HepG2 (cell line): ENCODE measurements around the gene TMEM145. TPM values are rescaled to one million over a fixed set of nuclear protein-coding genes. Genes with fewer than 3 reads are reported as not detected.

Source experiments
- BCL6 ChIP-seq: IDR thresholded peaks from 2 replicates; pipeline ENCODE4 v1.6.1; 2016; ENCODE audit warnings: missing genetic modification reagents, missing compliant biosample characterization
- HCFC1 ChIP-seq: fragments of 150-350 bp; IDR thresholded peaks from 2 replicates; pipeline ENCODE4 v1.6.1; 2014; ENCODE audit warnings: low read depth, low read length
- HOXA9 ChIP-seq: sonication (generic); formaldehyde crosslinking; IDR thresholded peaks from 2 replicates; pipeline ENCODE4 v1.8.1; 2022; ENCODE audit warnings: missing genetic modification reagents, mild to moderate bottlenecking, moderate library complexity, borderline replicate concordance
- MTF1 ChIP-seq: sonication (generic); formaldehyde crosslinking; IDR thresholded peaks from 2 replicates; pipeline ENCODE4 v1.5.0; 2020; ENCODE audit warnings: missing genetic modification reagents
- NR2F2 ChIP-seq: IDR thresholded peaks from 2 replicates; pipeline ENCODE4 v1.6.1; 2012; ENCODE audit warnings: low read depth, inconsistent platforms, borderline replicate concordance
- RFX3 ChIP-seq: IDR thresholded peaks from 2 replicates; pipeline ENCODE4 v1.6.1; 2016; ENCODE audit warnings: missing biosample characterization, missing genetic modification reagents
- TAF1 ChIP-seq: sonication (generic); formaldehyde crosslinking; IDR thresholded peaks from 2 replicates; pipeline ENCODE4 v1.4.0; 2020; ENCODE audit warnings: missing genetic modification reagents
- ZNF225 ChIP-seq: sonication (generic); formaldehyde crosslinking; IDR thresholded peaks from 2 replicates; pipeline ENCODE4 v1.4.0; 2020; ENCODE audit warnings: mild to moderate bottlenecking, missing genetic modification reagents
- ZNF616 ChIP-seq: sonication (generic); formaldehyde crosslinking; IDR thresholded peaks from 2 replicates; pipeline ENCODE4 v1.5.0; 2020; ENCODE audit warnings: low read depth, mild to moderate bottlenecking, missing genetic modification reagents
- ZNF670 ChIP-seq: sonication (generic); formaldehyde crosslinking; IDR thresholded peaks from 2 replicates; pipeline ENCODE4 v1.8.0; 2022; ENCODE audit warnings: mild to moderate bottlenecking, missing genetic modification reagents, borderline replicate concordance
- ZNF7 ChIP-seq: IDR thresholded peaks from 2 replicates; pipeline ENCODE4 v1.6.1; 2016; ENCODE audit warnings: missing biosample characterization, missing genetic modification reagents
- ZNF776 ChIP-seq: sonication (generic); formaldehyde crosslinking; IDR thresholded peaks from 2 replicates; pipeline ENCODE4 v1.4.0; 2020; ENCODE audit warnings: mild to moderate bottlenecking, missing genetic modification reagents
- ZNF788 ChIP-seq: sonication (generic); formaldehyde crosslinking; IDR thresholded peaks from 2 replicates; pipeline ENCODE4 v1.5.0; 2020; ENCODE audit warnings: mild to moderate bottlenecking, missing genetic modification reagents, borderline replicate concordance
- ZNF841 ChIP-seq: sonication (generic); formaldehyde crosslinking; IDR thresholded peaks from 2 replicates; pipeline ENCODE4 v1.8.1; 2023; ENCODE audit warnings: missing genetic modification reagents, borderline replicate concordance
- polyA plus RNA-seq, 8 experiments: library from polyadenylated mRNA; depleted of rRNA in 3 of 8; stranded (reverse) in 7 of 8; unstranded in 1 of 8; fragments of >200 nt; fragmentation: Illumina TruSeq in 4 of 8; extraction: Trizol in 4 of 8; gene quantifications; 2 replicates each; pipeline versions ENCODE4 v1.2.1 to v1.2.3, GENCODE V29; 2011 to 2016; ENCODE audit warnings: low read depth in 4 of 8, missing spikeins in 1 of 8, mixed read lengths in 1 of 8; ENCODE audit not compliant: insufficient read depth in 1 of 8
- total RNA-seq, 5 experiments: library from RNA; depleted of rRNA; stranded (reverse); fragments of >200 nt; fragmentation: Illumina TruSeq; extraction: Trizol; gene quantifications; 2 replicates each; pipeline ENCODE4 v1.2.3, GENCODE V29; 2016; ENCODE audit warnings: low read depth in 1 of 5
- TF ChIP-seq, protein P1 (sequence below): sonication (generic); formaldehyde crosslinking; conservative IDR thresholded peaks from 2 replicates; pipeline ENCODE4 v1.5.0; 2020; ENCODE audit warnings: missing genetic modification reagents
- TF ChIP-seq, protein P2 (sequence below): sonication (generic); formaldehyde crosslinking; IDR thresholded peaks from 2 replicates; pipeline ENCODE4 v1.8.0; 2022; ENCODE audit warnings: missing genetic modification reagents, mild to moderate bottlenecking, moderate library complexity, borderline replicate concordance
- TF ChIP-seq, protein P3 (sequence below): sonication (generic); formaldehyde crosslinking; IDR thresholded peaks from 2 replicates; pipeline ENCODE4 v1.5.0; 2020; ENCODE audit warnings: mild to moderate bottlenecking, missing genetic modification reagents
- TF ChIP-seq, protein P4 (sequence below): sonication (generic); formaldehyde crosslinking; IDR thresholded peaks from 2 replicates; pipeline ENCODE4 v1.5.1; 2020; ENCODE audit warnings: mild to moderate bottlenecking, missing genetic modification reagents, moderate library complexity

Gene TMEM145
- total and polyA plus RNA-seq, 2 of the 13 experiments (the other 11 are each of a cell fraction or from before 2014, with no cell fraction given): 0.07 to 5.1 TPM

DNA sequence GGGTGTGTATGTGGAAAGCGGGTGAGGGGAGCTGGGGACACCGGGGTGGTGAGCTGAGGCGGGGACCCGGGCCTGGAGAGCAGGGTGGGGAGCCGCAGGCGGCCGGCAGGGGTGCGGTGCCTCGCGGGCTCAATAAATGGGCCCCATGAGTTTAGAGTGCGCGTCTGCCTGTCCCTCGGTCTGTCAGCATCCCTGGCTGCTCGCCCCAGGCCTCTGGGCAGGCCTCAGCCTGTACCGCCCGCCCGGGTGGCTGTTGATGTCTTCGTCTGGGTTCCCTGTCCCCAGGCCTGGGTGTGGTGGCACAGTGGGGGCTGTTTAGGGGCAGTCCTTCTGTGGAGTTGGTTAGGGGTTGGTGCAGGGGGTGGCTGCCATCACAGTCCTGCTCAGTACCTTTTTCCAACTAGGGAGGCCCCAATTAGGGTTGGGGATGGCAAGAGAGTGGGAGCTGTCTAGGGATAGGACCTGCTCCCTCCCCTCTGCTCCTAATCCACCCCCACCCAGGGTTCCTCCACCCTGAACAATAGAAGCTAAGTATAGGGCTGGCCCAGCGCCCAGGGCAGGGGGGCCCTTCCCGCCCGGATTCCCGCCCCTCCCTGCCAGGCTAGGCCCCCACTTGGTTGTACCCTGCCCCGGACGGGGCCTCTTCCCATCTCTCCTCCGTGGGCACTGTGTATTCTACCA, 31.8 kb upstream of the TMEM145 start (continued):
- TF ChIP-seq BCL6: peak; percentile 17; the same call in 1 of the 2 replicates
- TF ChIP-seq HCFC1: no peak
- TF ChIP-seq, protein P1, sequence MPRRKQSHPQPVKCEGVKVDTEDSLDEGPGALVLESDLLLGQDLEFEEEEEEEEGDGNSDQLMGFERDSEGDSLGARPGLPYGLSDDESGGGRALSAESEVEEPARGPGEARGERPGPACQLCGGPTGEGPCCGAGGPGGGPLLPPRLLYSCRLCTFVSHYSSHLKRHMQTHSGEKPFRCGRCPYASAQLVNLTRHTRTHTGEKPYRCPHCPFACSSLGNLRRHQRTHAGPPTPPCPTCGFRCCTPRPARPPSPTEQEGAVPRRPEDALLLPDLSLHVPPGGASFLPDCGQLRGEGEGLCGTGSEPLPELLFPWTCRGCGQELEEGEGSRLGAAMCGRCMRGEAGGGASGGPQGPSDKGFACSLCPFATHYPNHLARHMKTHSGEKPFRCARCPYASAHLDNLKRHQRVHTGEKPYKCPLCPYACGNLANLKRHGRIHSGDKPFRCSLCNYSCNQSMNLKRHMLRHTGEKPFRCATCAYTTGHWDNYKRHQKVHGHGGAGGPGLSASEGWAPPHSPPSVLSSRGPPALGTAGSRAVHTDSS: no peak
- no peak for TF ChIP-seq ZNF225 (CRISPR knock-in tag)
- no peak for TF ChIP-seq ZNF841 (CRISPR knock-in tag)
- peak; percentile 25; the same call in 1 of the 2 replicates for TF ChIP-seq ZNF788 (CRISPR knock-in tag)
- TF ChIP-seq, protein P2, sequence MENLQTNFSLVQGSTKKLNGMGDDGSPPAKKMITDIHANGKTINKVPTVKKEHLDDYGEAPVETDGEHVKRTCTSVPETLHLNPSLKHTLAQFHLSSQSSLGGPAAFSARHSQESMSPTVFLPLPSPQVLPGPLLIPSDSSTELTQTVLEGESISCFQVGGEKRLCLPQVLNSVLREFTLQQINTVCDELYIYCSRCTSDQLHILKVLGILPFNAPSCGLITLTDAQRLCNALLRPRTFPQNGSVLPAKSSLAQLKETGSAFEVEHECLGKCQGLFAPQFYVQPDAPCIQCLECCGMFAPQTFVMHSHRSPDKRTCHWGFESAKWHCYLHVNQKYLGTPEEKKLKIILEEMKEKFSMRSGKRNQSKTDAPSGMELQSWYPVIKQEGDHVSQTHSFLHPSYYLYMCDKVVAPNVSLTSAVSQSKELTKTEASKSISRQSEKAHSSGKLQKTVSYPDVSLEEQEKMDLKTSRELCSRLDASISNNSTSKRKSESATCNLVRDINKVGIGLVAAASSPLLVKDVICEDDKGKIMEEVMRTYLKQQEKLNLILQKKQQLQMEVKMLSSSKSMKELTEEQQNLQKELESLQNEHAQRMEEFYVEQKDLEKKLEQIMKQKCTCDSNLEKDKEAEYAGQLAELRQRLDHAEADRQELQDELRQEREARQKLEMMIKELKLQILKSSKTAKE (CRISPR knock-in tag): no peak
- TF ChIP-seq NR2F2: no peak
- no peak for TF ChIP-seq RFX3 (CRISPR knock-in tag)
- no peak for TF ChIP-seq ZNF670 (CRISPR knock-in tag)
- TF ChIP-seq, protein P3, sequence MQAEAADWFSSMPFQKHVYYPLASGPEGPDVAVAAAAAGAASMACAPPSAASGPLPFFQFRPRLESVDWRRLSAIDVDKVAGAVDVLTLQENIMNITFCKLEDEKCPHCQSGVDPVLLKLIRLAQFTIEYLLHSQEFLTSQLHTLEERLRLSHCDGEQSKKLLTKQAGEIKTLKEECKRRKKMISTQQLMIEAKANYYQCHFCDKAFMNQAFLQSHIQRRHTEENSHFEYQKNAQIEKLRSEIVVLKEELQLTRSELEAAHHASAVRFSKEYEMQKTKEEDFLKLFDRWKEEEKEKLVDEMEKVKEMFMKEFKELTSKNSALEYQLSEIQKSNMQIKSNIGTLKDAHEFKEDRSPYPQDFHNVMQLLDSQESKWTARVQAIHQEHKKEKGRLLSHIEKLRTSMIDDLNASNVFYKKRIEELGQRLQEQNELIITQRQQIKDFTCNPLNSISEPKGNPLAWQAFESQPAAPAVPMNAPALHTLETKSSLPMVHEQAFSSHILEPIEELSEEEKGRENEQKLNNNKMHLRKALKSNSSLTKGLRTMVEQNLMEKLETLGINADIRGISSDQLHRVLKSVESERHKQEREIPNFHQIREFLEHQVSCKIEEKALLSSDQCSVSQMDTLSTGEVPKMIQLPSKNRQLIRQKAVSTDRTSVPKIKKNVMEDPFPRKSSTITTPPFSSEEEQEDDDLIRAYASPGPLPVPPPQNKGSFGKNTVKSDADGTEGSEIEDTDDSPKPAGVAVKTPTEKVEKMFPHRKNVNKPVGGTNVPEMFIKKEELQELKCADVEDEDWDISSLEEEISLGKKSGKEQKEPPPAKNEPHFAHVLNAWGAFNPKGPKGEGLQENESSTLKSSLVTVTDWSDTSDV: no peak
- TF ChIP-seq ZNF616 (CRISPR knock-in tag): no peak
- TF ChIP-seq MTF1: no peak
- TF ChIP-seq TAF1 (CRISPR knock-in tag): peak; percentile 41; the same call in 1 of the 2 replicates
- 0 out of 2 replicates have a peak, but pooled peaks have one; percentile 14 for TF ChIP-seq HOXA9 (CRISPR knock-in tag)
- no peak for TF ChIP-seq ZNF7 (CRISPR knock-in tag)
- TF ChIP-seq, protein P4, sequence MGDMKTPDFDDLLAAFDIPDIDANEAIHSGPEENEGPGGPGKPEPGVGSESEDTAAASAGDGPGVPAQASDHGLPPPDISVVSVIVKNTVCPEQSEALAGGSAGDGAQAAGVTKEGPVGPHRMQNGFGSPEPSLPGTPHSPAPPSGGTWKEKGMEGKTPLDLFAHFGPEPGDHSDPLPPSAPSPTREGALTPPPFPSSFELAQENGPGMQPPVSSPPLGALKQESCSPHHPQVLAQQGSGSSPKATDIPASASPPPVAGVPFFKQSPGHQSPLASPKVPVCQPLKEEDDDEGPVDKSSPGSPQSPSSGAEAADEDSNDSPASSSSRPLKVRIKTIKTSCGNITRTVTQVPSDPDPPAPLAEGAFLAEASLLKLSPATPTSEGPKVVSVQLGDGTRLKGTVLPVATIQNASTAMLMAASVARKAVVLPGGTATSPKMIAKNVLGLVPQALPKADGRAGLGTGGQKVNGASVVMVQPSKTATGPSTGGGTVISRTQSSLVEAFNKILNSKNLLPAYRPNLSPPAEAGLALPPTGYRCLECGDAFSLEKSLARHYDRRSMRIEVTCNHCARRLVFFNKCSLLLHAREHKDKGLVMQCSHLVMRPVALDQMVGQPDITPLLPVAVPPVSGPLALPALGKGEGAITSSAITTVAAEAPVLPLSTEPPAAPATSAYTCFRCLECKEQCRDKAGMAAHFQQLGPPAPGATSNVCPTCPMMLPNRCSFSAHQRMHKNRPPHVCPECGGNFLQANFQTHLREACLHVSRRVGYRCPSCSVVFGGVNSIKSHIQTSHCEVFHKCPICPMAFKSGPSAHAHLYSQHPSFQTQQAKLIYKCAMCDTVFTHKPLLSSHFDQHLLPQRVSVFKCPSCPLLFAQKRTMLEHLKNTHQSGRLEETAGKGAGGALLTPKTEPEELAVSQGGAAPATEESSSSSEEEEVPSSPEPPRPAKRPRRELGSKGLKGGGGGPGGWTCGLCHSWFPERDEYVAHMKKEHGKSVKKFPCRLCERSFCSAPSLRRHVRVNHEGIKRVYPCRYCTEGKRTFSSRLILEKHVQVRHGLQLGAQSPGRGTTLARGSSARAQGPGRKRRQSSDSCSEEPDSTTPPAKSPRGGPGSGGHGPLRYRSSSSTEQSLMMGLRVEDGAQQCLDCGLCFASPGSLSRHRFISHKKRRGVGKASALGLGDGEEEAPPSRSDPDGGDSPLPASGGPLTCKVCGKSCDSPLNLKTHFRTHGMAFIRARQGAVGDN (CRISPR knock-in tag): peak; percentile 63; the same call in 1 of the 2 replicates
- no peak for TF ChIP-seq ZNF776
